GM21526 (cell line): Measurements from ENCODE around the gene AKAP6.

Experiments
- ATAC-seq: cut with Tn5 transposase; IDR thresholded peaks from one replicate; pipeline ENCODE4 v1.9.1; 2021; ENCODE audit warnings: moderate library complexity; ENCODE audit not compliant: unreplicated experiment, low FRiP score

Gene AKAP6

DNA sequence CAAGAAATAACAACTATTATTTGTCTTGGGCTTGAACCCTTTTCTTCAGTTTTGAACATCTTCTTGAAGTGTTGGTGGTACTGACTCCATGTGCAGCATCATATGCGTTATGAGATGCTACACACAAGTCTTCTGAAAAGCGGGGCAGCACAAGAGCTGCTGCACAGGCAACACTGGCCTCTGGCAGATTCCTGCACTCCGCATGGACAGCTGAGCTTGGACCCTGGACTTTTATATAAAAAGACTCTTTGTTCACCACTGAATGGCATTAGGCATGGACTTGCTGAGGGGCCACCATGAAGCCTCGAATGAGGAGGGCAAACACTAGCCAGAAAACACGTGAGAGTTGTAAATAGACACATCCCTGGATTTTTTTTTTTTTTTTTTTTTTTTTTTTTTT lies 398.7 kb downstream of the AKAP6 start:
- no peak for ATAC-seq

DNA sequence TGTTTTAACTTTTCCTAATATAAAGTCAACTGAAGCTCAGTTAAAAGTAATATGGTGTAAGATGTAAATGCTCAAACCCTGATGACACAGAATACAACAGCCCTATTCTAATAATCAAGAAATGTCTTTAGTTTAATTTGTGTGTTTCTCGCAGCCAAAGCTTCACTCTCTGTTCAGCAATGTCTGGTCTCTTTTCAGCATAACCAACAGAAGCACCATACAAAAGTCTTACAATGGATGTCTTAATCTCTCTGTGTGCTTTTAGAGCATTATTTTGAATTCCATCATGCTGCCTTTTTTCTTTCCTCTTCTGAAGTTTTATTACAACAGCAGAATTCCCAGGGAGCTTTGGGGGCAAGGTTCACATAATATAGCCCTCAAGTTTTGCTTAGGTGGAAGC lies 399.4 kb downstream of the AKAP6 start:
- ATAC-seq, result no peak

DNA sequence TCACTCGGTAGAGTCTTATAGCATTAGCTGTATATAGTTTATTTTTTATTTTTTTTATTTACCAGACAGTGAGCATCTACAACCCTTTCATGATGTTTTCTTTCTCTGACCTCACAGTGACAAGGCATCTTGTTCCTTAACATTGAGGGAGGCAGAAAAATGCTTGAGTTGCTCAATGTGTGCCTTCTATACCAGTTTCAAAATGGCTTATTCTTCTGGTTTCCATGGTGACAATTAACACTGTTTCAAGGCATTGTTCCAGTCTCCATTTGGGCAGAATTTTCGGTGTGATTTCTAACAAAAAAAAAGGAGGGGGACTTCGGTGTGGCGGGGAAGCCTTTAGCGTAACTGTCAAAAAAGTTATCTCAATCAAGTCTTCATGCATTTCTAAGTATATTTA lies 399.9 kb downstream of the AKAP6 start:
- ATAC-seq, result no peak

DNA sequence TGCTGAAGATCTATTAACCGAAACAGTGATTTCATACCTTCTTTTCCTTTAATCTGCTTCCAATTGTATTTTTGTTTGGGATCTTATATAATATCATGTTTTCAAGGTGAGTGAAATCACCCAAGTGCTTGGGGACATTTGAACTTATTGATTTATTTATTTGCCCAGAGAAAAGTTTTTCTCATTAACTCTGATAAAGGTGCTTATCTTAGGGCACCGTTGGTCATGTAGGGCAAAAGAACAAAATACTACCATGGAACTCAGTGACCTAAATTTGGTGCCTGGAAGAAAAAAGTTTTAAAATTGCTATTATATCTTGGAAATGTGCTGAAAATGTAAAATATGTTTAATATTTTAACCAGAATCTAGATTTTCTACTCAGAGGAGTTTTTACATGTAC lies 402.2 kb downstream of the AKAP6 start:
- ATAC-seq, result no peak

DNA sequence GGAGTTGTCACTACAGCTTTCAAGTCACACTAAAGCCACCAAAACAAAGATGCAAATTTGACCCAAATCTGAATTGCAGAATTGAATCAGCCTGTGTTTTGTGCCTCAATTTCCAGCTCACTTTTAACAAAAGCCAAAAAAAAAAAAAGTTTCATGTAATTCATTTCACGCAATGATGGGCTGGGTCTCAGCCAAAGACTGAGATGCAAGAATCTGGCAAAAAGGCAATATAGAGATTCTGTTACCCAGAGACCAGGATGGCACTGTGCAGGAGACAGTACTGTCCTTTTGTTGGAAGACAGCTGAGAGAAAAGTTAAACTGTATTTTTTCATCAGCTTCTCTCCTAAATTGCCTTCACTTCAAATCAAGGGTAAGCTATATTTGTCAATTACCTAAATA lies 403.9 kb downstream of the AKAP6 start:
- ATAC-seq, result no peak

DNA sequence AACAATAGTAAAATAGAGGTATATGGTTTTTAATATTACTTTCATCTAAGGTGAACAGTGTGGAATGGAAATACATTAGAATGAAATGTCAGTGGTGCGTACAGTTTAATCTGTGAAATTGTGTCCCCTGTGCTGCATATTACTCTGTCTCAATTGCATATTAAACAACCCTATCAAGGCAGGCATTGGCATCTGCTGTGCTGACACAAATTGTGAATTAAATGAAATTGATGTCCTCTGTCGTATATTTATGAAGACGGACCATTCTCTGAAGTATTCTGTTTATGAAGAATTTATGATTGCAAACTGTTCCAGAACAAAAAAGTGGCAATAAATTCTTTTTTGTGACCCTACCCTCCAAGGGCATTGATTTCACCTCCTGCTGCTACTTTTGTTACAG lies 405.2 kb downstream of the AKAP6 start:
- no peak for ATAC-seq

DNA sequence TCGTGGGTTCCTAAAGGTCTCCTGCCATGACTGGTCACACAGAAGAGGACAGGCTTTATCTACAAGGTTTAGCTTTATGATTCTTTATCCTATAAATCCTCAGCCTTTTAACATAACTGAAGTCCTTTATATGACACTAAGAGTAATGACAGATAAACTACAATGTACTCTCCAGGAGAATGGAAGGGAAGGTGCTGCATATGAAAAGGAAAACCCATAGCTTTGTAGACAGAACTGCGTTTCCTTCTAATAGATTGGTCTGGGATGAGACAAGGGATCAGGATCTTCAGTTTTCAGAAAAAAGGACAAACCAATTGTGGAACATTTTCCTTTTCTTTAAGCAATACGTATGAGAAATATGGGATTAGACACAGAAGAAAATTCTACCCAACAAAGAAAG lies 408.5 kb downstream of the AKAP6 start:
- no peak for ATAC-seq

DNA sequence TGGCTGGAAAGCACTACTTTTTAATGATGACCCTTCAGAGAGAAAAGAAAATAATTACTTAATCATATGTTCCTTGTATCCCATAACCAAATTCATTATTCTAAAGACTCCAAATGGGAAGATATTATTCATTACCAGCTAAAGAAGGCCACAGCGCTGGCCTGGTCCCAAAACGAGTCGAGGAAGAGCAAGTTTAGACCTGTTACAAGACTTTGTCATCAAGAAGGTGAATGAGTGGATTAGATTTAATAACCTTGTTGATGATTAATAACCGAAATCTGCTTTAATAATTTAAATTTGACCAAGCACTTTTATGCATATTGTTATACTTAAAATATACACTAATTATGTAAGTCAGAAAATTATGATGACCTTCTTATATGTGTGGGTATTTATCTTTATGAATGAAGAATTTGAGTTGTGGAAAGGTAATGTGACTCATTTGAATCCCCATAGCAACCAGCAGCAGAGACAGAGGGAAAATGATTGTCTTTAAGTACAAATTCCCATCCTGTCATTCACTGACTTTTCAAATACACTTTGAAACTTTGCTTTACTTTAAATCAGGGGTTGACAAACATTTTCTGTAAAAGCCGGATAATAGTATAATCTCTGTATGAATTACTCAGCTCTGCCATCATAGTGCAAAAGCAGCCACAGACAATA lies 409.2 kb downstream of the AKAP6 start:
- no peak for ATAC-seq

DNA sequence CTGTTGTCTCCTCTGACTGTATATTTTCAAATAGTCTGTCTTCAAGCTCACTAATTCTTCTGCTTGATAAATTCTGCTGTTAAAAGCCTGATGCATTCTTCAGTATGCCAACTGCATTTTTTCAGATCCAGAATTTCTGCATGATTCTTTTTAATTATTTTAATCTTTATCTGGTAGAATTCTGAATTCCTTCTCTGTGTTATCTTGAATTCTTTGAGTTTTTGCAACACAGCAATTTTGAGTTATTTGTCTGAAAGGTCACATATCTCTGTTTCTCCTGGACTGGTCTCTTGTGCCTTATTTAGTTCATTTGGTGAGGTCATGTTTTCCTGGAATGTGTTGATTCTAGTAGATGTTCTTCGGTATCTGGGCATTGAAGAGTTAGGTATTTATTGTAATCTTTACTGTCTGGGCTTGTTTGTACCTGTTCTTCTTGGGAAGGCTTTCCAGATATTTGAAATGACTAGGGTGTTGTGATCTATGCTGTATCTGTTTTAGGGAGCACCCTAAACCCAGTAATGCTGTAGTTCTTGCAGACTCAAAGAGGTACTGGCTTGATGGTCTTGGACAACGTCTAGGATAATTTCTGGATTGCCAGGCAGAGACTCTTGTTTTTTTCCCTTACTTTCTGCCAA lies 415.8 kb downstream of the AKAP6 start:
- ATAC-seq, result no peak

DNA sequence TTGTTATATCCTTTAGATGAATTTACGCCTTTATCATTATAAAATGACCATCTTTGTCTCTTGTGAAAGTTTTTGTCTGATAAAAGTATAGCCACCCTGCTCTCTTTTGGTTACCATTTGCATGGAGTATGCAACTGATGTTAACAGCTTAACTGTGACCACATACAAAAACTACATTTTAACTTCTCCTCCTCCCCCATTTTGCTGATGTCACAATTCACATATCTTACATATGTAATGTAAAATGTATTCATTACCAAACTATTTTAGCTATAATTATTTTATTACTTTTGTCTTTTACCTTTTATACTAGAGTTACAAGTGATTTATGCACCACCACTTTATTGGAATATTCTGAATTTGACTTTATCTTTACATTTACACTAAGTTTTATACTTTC lies 425.1 kb downstream of the AKAP6 start:
- no peak for ATAC-seq

DNA sequence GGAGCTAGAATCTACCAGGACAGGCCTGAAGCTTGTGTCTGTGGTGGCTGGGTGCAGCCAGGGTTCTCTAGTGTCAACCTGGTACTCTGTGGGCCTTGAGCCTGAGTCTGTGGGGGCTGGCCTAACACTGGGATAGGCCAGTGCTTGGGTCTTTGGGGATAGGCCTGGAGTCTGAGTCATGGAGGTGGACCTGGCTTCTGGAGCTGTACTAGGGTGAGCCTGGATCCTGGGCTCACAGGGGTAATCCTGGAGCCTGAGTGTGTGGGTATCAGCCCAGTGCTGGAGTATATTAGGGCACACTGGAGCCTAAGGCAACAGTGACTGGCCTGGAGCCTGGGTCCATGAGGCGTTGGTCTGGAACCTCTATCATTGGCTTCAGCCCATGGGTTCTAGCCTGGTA lies 427.1 kb downstream of the AKAP6 start:
- ATAC-seq, result no peak

DNA sequence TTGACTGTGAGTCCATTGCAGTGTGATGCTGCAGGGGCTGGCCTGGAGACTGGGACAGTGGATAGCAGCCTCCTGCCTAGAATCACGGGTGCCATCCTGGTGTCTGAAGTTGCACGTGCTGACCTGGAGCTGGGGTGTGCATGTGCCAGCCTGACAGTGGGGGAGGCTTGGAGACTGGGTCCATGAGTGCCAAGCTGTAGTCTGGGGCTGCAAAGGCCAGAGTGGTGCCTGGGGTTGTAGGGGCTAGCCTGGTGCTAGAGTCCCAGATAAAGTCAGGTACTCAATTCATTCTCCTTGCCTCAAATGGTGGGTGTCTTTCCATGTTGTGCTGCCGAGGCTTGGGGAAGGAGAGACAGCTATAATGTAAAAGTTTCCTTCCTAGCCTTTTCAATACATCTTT lies 427.7 kb downstream of the AKAP6 start:
- ATAC-seq, result no peak

DNA sequence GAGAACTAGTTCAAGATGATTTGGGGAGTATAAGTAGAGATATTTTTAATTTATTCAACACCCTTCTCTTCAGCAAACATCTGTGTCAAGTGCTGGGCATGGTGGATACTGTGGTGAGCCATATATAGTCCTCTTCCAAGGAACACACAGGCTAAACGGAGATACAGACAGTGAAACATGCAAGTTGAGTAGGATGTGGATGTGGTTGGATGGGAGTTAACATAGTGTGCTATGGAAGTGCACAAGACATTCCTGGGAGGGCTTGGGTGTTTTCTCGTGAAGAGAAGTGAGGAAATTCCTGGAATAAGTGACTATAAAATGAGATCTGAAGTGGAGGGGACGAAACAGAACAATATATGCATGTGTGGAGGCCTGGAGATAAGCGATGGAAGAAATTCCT lies 428.5 kb downstream of the AKAP6 start:
- ATAC-seq, result no peak

DNA sequence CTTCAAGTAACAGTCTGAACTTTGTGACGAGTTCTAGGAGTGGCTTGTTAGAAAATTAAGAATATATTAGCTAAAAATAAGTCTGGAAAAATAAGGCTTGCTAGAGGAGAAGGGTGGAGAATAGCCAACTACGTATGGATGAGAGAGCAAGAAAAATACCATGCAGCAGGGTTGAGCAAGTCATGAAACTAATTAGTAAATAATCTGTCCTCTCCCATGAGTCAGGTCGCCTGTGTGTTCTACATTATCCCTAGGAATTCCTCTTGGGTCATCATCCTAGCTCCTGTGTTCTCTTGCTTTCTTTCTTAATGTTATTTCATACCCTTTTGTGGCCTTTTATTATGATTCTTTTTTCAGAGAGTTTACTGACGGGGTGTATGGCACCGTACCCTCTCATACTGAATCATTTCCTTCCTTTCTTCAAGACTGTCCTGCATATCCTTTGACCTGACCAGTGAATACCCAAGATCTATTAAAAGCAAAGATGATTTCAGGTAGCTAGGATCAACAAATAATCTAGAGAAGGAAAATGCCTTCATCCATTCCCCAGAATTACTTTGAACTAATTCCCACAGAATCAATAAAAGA lies 432.4 kb downstream of the AKAP6 start:
- ATAC-seq, result no peak

DNA sequence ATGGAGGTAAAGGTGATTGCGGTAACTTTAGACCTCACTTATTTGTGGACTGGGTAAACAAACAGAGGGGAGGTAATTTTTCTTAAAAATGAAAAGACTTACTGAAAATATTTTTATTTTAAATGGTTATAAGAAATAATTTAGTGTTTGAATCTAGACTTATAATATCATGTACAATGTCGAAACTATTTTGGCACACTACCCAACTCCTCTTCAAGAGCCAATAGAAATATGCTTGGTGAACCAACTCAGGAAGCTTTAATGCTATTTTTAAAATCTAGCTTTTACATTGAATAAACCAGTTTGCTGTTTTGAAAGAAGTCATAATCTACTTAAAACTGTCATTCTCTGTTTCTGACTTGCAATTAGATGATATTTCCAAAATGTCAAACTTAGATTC lies 433.8 kb downstream of the AKAP6 start:
- ATAC-seq, result no peak

DNA sequence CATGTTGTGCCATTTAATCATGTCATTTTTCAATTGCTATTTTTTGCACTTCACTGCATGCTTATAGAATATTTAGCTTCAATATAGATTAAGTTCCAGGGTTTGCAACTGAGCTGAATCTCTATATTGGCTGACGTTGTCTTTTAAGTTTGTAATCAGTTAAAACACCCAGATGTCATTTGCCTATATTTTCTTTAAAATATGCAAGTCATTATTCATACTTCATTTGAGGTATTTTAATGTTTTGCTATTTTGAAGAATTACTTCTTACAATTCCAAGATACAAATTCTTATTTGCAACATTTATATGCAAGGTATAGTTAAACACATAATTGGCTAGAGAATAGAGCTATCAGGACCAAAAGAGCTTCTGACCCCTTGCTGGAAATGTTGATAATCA lies 434.6 kb downstream of the AKAP6 start:
- ATAC-seq, result no peak

DNA sequence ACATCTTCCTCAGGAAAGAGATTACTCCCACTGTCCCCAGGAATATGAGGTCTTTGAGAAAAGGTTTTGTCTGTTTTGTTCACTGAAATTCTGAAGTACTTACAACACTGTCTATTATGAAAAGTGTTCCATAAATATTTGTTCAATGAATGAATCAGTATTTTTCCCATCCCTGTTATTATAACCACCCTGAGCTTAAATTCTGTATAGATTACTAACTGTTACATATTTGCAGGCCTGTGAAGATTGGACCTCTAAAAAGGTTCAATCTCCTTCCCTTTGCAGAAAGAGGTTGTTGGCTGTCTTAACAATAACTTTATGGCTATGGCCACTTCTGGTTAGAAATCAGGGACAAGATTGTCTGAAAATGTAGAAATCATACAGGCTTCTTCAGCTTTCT lies 435.0 kb downstream of the AKAP6 start:
- ATAC-seq, result no peak

DNA sequence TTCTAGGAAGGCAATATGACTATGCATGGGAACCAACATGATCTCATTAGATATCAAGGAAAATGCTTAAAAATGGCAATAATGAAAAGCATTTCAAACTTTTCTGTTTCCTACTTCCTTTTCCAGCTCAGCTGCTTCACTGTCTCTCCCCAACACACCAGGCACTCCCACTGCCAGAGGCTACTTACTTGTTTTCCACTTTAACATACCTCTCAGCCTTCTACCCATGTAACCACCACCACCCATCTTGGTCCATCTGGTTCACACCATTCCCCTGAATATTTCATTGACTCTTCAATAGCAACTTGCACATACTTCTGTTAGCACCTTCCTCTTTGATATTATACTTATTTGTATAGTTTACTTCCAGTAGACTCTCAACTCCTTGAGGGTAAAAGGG lies 441.3 kb downstream of the AKAP6 start:
- no peak for ATAC-seq

DNA sequence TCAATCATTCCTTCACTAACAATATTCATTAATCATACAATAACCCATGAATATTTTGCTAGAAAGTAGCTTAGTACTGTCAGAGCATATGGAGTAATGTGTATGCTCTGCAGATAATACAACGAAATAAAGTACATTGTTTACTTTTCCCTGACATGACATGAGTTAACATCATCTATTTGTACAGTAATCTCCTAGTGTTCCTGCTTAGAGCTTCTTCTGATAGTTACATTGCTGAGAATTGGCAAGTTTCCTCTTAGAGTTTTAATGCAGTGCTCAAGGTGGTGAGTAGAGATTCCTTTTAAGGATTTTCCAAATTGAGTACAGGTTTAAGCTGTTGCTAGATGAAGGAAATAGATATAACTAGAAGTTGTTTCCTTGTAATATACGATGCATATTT lies 445.1 kb downstream of the AKAP6 start:
- ATAC-seq, result no peak

DNA sequence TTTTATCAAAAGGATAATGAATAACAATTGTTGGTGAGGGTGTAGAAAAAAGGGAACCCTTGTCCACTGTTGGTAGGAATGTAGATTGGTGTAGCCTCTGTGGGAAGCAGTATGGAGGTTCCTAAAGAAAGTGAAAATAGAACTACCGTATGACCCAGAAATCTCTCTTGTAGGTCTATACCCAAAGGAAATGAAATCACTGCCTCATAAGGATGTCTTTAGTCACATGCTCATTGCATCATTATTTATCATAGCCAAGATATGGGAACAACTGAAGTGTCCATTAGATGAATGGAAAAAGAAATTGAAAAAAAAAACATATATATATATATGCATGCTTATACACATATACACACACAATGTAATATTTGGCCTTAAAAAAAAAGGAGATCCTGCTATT lies 450.7 kb downstream of the AKAP6 start:
- ATAC-seq, result no peak

DNA sequence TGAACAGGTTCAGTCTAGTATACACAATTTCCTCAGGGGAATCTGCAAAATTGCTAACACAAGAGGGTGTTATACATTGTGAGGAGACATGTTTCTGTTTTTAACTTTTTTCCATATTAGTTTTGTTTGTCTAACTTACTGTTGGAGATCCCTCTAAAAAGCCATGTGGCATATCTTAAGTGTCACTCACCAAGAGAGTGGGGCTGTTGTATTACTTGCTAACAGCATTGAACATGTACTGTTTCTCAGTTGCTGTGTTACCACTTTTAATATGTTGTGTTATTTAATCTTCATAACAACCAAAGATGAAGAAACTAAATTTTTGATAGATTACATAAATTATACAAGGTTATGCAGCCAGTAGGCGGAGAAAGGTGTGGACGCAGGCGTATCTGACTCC lies 455.3 kb downstream of the AKAP6 start:
- no peak for ATAC-seq

DNA sequence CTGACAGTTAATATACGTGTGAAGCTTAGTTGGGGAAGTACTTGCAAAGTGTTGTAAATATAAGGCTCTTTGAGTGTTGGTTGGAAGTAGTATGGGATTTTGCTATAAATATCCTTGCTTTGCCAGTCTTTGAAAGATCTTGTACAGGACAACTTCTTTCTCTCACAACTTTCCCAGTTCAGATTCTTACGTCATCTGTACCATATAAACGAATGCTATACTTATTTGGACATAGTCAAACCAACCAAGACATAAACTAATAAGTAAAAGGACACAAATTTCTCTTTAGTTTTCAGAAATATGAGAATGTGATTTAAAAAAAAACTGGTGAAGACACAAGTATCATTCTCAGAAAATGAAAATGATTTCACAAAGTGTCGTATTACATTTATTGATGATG lies 456.5 kb downstream of the AKAP6 start:
- ATAC-seq, result no peak
